ENCODE measurements around the gene EPB41. TPM values are rescaled to one million over a fixed set of nuclear protein-coding genes. Genes with fewer than 3 reads are reported as not detected.
"Not testable (repeated sequence)": the region's sequence is repeated elsewhere in the genome, so short reads cannot be mapped to it uniquely, and the experiment has no call there.

Gene EPB41
- total and polyA plus RNA-seq, 2 donors = 18.6 to 98.0 TPM

DNA sequence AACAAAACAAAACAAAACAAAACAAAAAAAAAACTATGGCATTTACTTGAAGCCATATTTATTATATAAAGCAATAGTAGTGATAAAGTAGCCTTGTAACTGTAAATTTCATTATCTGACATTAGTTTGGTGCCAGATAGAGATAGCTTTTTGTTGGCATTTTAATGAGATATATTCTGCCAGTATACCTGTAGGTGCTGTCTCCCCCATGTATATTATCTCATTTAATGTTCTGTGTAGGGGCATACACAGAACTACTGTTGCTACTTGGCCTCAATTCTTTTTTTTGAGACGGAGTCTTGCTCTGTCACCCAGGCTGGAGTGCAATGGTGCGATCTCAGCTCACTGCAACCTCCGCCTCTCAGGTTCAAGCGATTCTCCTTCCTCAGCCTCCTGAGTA lies 141.9 kb downstream of the EPB41 start:
- 100% methylated on average over 4 of the region's 4 CpGs for WGBS
- H3K36me3 ChIP-seq (ENCODE audit: control insufficient read depth in 2 of 2, insufficient read depth in 2 of 2, low read length in 1 of 2) = peaks cover 20 to 25% of the 10 kb centered on the region in 2 donors
- H3K4me3 ChIP-seq (ENCODE audit: low read length in 2 of 2) = no peak overlapping the region
- no peaks in the 10 kb centered on the region for H3K4me1 ChIP-seq (ENCODE audit: control insufficient read depth in 2 of 2, insufficient read depth in 2 of 2, low read length in 2 of 2)
- no peaks in the 10 kb centered on the region for H3K9me3 ChIP-seq (ENCODE audit: control insufficient read depth in 2 of 2, insufficient read depth in 1 of 2, low read length in 1 of 2)
- no peak for DNase-seq (ENCODE audit: low read depth in 6 of 9, low spot score in 9 of 9)
- H3K27ac ChIP-seq (ENCODE audit: low read depth in 1 of 2, low read length in 1 of 2) = no peak overlapping the region
- no peaks in the 10 kb centered on the region for H3K27me3 ChIP-seq (ENCODE audit: control insufficient read depth in 2 of 2, insufficient read depth in 1 of 2, low read length in 1 of 2)

DNA sequence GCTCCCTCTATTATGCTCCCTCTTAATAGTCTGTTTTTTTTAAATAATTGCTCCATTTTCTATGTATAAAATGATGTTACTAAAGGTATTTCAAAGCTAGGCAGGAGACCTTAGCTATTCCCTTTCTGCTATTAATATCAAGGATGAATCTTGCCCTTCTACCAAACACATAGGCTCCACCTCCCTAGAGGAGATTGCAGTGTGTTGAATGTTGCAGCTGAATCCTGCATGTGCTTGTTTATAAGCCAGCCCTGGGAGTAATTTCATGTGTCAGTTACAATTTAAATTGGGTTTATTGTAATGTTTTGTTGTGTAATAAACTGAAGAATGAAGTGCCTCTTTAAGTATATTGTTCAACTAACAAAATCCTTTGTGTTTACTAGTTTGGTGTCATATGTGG lies 143.3 kb downstream of the EPB41 start:
- Histone ChIP-seq H3K9me3 (ENCODE audit: control insufficient read depth in 2 of 2, insufficient read depth in 1 of 2, low read length in 1 of 2) (no peaks in the 10 kb centered on the region), H3K36me3 (ENCODE audit: control insufficient read depth in 2 of 2, insufficient read depth in 2 of 2, low read length in 1 of 2) (peaks cover 24 to 26% of the 10 kb centered on the region in 2 donors), H3K4me3 (ENCODE audit: low read length in 2 of 2) (no peak overlapping the region), H3K27ac (ENCODE audit: low read depth in 1 of 2, low read length in 1 of 2) (no peak overlapping the region), H3K27me3 (ENCODE audit: control insufficient read depth in 2 of 2, insufficient read depth in 1 of 2, low read length in 1 of 2) (no peaks in the 10 kb centered on the region), H3K4me1 (ENCODE audit: control insufficient read depth in 2 of 2, insufficient read depth in 2 of 2, low read length in 2 of 2) (no peaks in the 10 kb centered on the region)
- no peak for DNase-seq (ENCODE audit: low read depth in 6 of 9, low spot score in 9 of 9)

DNA sequence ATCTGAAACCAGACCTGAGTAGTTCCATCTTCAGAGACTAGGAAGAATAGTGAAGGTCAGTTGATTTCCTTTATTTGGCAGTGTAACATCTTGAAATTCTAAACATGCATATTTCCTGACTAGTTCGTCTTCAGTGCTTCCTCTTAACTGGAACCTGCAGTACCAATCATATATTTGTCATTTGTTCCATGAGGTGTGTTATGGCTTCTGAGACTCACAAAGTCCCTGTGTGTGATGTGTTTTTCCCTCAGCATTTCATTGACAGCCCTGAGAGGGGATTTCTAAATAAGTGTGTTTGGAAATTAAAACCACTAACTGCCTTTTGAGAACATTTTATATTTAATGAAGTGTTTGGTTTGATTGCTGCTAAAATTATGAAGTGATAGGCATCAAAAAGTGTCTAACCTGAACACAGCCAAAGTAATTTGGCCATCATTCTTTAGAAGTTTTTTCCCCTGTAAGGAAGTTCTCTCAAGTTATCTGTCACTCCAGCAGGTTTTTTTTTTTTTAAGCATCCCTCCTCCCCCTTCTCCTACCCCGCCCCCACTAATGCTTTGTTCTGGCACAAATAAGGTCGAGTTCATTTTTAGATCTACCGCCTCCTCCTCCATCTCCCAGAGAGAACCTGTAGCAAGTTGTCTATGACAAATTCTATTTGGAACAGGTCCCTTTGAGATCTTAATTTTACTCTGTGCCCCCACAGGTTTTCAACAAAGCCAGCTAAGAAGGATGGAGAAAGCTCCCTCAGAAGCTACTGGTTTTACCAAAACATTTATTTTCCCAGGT lies 148.0 kb downstream of the EPB41 start:
- no peaks in the 10 kb centered on the region for H3K9me3 ChIP-seq (ENCODE audit: control insufficient read depth in 2 of 2, insufficient read depth in 1 of 2, low read length in 1 of 2)
- peak overlapping the region in 1 of 2 donors; percentile 31 for H3K27ac ChIP-seq (ENCODE audit: low read depth in 1 of 2, low read length in 1 of 2)
- no peaks in the 10 kb centered on the region for H3K4me1 ChIP-seq (ENCODE audit: control insufficient read depth in 2 of 2, insufficient read depth in 2 of 2, low read length in 2 of 2)
- peak in 1 of 9 donors; percentile 6 for DNase-seq (ENCODE audit: low read depth in 6 of 9, low spot score in 9 of 9)
- H3K27me3 ChIP-seq (ENCODE audit: control insufficient read depth in 2 of 2, insufficient read depth in 1 of 2, low read length in 1 of 2) = no peaks in the 10 kb centered on the region
- H3K4me3 ChIP-seq (ENCODE audit: low read length in 2 of 2) = no peak overlapping the region
- H3K36me3 ChIP-seq (ENCODE audit: control insufficient read depth in 2 of 2, insufficient read depth in 2 of 2, low read length in 1 of 2) = peaks cover 19 to 28% of the 10 kb centered on the region in 2 donors
- 76% methylated on average over 4 of the region's 4 CpGs for WGBS

DNA sequence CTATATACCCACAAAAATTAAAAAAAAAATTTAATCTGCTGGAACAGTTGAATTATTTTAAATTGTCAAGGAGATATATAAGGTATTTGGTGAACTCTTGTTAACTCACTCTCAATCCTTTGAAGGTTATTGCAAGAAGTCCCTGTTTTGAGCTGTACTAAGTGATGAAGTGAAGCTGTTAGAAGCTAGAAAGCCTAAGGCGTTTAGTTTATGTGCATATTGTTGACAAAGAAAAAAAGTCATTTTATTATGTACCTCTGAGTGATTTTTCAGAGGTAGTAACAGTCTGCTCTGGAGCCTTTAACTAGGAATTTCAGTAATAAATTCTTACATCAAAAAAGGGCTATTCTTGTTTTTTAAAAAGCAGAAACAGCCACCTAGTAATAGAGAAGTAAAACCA lies 149.7 kb downstream of the EPB41 start:
- no peak for DNase-seq (ENCODE audit: low read depth in 6 of 9, low spot score in 9 of 9)
- no peak overlapping the region for H3K27ac ChIP-seq (ENCODE audit: low read depth in 1 of 2, low read length in 1 of 2)
- H3K9me3 ChIP-seq (ENCODE audit: control insufficient read depth in 2 of 2, insufficient read depth in 1 of 2, low read length in 1 of 2) = no peaks in the 10 kb centered on the region
- H3K4me1 ChIP-seq (ENCODE audit: control insufficient read depth in 2 of 2, insufficient read depth in 2 of 2, low read length in 2 of 2) = no peaks in the 10 kb centered on the region
- H3K4me3 ChIP-seq (ENCODE audit: low read length in 2 of 2) = no peak overlapping the region
- peaks cover 22 to 38% of the 10 kb centered on the region in 2 donors for H3K36me3 ChIP-seq (ENCODE audit: control insufficient read depth in 2 of 2, insufficient read depth in 2 of 2, low read length in 1 of 2)
- 99% methylated on average over 1 of the region's 1 CpG for WGBS
- no peaks in the 10 kb centered on the region for H3K27me3 ChIP-seq (ENCODE audit: control insufficient read depth in 2 of 2, insufficient read depth in 1 of 2, low read length in 1 of 2)

DNA sequence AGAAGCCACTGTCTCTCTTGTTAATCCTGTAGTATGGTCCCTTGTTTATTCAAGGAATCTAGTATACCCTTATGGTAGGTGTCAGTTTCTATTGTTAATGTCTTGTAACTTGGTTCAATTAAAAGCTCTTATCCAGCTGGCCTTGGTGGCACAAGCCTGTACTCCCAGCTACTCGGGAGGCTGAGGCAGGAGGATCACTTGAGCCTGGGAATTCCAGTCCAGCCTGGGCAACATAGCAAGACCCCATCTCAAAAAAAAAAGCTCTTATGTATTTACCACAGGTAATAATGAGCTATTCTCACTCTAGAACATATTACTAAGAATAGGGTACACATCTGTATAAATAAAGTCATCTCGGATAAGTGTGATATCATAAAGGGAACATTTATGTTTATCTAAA lies 162.8 kb downstream of the EPB41 start:
- H3K27ac ChIP-seq (ENCODE audit: low read depth in 1 of 2, low read length in 1 of 2) = no peak overlapping the region
- no peaks in the 10 kb centered on the region for H3K4me1 ChIP-seq (ENCODE audit: control insufficient read depth in 2 of 2, insufficient read depth in 2 of 2, low read length in 2 of 2)
- H3K27me3 ChIP-seq (ENCODE audit: control insufficient read depth in 2 of 2, insufficient read depth in 1 of 2, low read length in 1 of 2) = no peaks in the 10 kb centered on the region
- peaks cover 20 to 22% of the 10 kb centered on the region in 2 donors for H3K36me3 ChIP-seq (ENCODE audit: control insufficient read depth in 2 of 2, insufficient read depth in 2 of 2, low read length in 1 of 2)
- DNase-seq (ENCODE audit: low read depth in 6 of 9, low spot score in 9 of 9) = no peak
- H3K9me3 ChIP-seq (ENCODE audit: control insufficient read depth in 2 of 2, insufficient read depth in 1 of 2, low read length in 1 of 2) = no peaks in the 10 kb centered on the region
- 100% methylated on average over 2 of the region's 2 CpGs for WGBS
- H3K4me3 ChIP-seq (ENCODE audit: low read length in 2 of 2) = no peak overlapping the region

DNA sequence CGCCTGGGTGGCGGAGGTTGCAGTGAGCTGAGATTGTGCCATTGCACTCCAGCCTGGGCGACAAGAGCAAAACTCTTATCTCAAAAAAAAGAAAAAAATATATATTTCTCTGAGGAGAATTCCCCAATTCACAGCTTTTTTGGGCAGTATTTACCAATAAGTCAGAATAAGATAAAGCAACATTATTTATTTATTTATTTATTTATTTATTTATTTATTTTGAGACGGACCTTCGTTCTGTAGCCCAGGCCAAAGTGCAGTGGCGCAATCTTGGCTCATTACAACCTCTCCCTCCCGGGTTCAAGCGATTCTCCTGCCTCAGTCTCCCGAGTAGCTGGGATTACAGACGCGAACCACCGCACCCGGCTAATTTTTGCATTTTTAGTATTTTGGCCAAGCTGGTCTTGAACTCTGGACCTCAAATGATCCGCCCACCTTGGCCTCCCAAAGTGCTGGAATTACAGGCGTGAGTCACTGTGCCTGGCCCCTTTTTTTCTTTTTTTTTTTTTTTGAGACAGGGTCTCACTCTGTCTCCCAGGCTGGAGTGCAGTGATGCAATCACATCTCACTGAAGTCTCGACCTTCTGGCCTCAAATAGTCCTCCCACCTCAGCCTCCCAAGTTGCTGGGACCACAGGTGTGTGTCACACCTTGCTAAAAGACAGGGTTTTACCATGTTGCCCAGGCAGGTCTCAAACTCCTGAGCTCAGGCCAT lies 165.7 kb downstream of the EPB41 start:
- H3K4me3 ChIP-seq (ENCODE audit: low read length in 2 of 2); H3K4me1 ChIP-seq (ENCODE audit: control insufficient read depth in 2 of 2, insufficient read depth in 2 of 2, low read length in 2 of 2); H3K27ac ChIP-seq (ENCODE audit: low read depth in 1 of 2, low read length in 1 of 2); H3K27me3 ChIP-seq (ENCODE audit: control insufficient read depth in 2 of 2, insufficient read depth in 1 of 2, low read length in 1 of 2); DNase-seq (ENCODE audit: low read depth in 6 of 9, low spot score in 9 of 9); H3K9me3 ChIP-seq (ENCODE audit: control insufficient read depth in 2 of 2, insufficient read depth in 1 of 2, low read length in 1 of 2): not testable (repeated sequence)
- WGBS = 91% methylated on average over 16 of the region's 16 CpGs
- peaks cover 17 to 19% of the 10 kb centered on the region in 2 donors for H3K36me3 ChIP-seq (ENCODE audit: control insufficient read depth in 2 of 2, insufficient read depth in 2 of 2, low read length in 1 of 2)

DNA sequence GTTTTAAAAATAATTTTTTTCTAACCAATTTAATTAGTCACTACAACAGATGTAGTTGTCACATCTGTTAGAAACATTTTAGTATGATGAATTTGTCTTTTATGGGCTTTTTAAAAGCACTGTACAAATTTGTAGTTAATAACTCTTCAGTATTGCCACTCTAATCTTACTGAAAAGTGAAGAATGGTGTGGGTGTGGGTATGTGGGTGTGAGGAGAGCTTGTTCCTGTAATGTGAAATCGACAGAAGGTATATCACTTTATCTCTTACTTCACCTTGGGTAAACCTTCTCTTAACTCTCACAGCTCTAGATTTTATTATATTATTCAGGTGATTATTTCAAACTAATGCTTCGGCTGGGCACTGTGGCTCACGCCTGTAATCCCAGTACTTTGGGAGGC lies 166.8 kb downstream of the EPB41 start:
- H3K4me3 ChIP-seq (ENCODE audit: low read length in 2 of 2) = no peak overlapping the region
- H3K27ac ChIP-seq (ENCODE audit: low read depth in 1 of 2, low read length in 1 of 2) = no peak overlapping the region
- no peak for DNase-seq (ENCODE audit: low read depth in 6 of 9, low spot score in 9 of 9)
- WGBS = 98% methylated on average over 3 of the region's 3 CpGs
- H3K4me1 ChIP-seq (ENCODE audit: control insufficient read depth in 2 of 2, insufficient read depth in 2 of 2, low read length in 2 of 2) = no peaks in the 10 kb centered on the region
- H3K9me3 ChIP-seq (ENCODE audit: control insufficient read depth in 2 of 2, insufficient read depth in 1 of 2, low read length in 1 of 2) = no peaks in the 10 kb centered on the region
- peaks cover 15 to 17% of the 10 kb centered on the region in 2 donors for H3K36me3 ChIP-seq (ENCODE audit: control insufficient read depth in 2 of 2, insufficient read depth in 2 of 2, low read length in 1 of 2)
- no peaks in the 10 kb centered on the region for H3K27me3 ChIP-seq (ENCODE audit: control insufficient read depth in 2 of 2, insufficient read depth in 1 of 2, low read length in 1 of 2)

DNA sequence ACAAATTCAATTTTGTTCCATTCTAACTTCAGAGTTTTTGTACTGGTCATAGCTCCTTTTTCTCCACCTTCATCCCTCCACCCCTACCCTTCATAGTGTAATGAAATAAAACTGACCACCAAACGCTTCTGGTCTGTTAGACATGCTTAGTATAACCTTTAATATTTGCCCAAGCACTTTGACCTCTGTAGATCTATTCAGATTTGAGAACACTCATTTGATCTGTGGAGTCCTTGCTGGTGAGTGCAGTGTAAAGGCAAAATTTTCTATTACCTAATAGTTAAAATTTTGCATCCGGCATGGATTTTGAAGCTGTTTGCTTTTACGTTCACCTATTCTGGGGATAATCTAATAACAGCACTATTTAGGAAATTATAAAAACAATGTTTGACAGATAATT lies 168.2 kb downstream of the EPB41 start:
- no peak overlapping the region for H3K27ac ChIP-seq (ENCODE audit: low read depth in 1 of 2, low read length in 1 of 2)
- peaks cover 12 to 18% of the 10 kb centered on the region in 2 donors for H3K36me3 ChIP-seq (ENCODE audit: control insufficient read depth in 2 of 2, insufficient read depth in 2 of 2, low read length in 1 of 2)
- H3K9me3 ChIP-seq (ENCODE audit: control insufficient read depth in 2 of 2, insufficient read depth in 1 of 2, low read length in 1 of 2) = no peaks in the 10 kb centered on the region
- H3K4me3 ChIP-seq (ENCODE audit: low read length in 2 of 2) = no peak overlapping the region
- WGBS = 97% methylated on average over 3 of the region's 3 CpGs
- no peaks in the 10 kb centered on the region for H3K27me3 ChIP-seq (ENCODE audit: control insufficient read depth in 2 of 2, insufficient read depth in 1 of 2, low read length in 1 of 2)
- no peaks in the 10 kb centered on the region for H3K4me1 ChIP-seq (ENCODE audit: control insufficient read depth in 2 of 2, insufficient read depth in 2 of 2, low read length in 2 of 2)
- DNase-seq (ENCODE audit: low read depth in 6 of 9, low spot score in 9 of 9) = no peak

DNA sequence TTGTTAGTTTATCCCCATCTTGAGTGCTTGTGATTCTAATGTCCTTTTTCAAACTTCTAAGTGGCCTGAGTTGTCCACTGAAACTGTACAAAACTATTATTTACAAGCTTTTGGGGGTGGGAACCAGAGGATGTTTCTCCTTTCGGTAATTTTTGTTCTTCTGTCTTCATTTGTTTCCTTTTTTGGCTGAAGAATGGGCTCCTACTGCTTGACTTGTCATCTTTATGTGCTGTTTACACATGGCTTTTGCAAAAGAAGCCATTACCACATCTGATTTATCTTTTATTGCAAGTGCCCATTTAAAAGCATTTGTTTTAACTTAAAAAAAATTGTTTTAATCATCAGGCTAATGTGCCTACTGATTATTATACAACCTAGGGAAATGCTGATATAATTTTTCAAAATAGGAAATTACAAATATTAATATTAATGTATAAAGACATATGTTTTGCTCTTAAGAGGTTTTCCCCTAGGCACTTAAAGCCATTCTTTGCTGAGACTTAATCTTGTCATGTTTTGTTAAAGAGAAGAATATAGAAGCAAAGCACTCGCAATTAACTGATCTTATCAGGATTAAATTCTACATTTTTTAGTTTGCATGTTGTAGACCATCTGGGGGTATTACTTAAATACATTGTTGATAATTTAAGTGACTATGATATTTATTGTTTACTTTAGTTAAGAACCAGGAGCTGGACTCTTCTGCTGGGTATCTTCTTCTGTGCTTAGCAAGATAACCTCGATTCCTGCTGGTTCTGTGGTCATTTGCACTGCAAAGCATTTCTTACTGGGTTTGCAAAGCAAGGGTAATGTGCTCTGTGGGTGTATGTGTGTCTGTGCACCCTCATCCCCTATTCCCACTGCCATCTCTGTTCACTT lies 169.2 kb downstream of the EPB41 start:
- Histone ChIP-seq H3K27me3 (ENCODE audit: control insufficient read depth in 2 of 2, insufficient read depth in 1 of 2, low read length in 1 of 2) (no peaks in the 10 kb centered on the region), H3K27ac (ENCODE audit: low read depth in 1 of 2, low read length in 1 of 2) (no peak overlapping the region), H3K36me3 (ENCODE audit: control insufficient read depth in 2 of 2, insufficient read depth in 2 of 2, low read length in 1 of 2) (peaks cover 5 to 22% of the 10 kb centered on the region in 2 donors), H3K4me1 (ENCODE audit: control insufficient read depth in 2 of 2, insufficient read depth in 2 of 2, low read length in 2 of 2) (no peaks in the 10 kb centered on the region), H3K4me3 (ENCODE audit: low read length in 2 of 2) (no peak overlapping the region), H3K9me3 (ENCODE audit: control insufficient read depth in 2 of 2, insufficient read depth in 1 of 2, low read length in 1 of 2) (no peaks in the 10 kb centered on the region)
- 98% methylated on average over 3 of the region's 3 CpGs for WGBS
- no peak for DNase-seq (ENCODE audit: low read depth in 6 of 9, low spot score in 9 of 9)

Measured in thymus (tissue), 11 donors.